Measurements from ENCODE around the gene NALCN.

The NALCN gene

DNA sequence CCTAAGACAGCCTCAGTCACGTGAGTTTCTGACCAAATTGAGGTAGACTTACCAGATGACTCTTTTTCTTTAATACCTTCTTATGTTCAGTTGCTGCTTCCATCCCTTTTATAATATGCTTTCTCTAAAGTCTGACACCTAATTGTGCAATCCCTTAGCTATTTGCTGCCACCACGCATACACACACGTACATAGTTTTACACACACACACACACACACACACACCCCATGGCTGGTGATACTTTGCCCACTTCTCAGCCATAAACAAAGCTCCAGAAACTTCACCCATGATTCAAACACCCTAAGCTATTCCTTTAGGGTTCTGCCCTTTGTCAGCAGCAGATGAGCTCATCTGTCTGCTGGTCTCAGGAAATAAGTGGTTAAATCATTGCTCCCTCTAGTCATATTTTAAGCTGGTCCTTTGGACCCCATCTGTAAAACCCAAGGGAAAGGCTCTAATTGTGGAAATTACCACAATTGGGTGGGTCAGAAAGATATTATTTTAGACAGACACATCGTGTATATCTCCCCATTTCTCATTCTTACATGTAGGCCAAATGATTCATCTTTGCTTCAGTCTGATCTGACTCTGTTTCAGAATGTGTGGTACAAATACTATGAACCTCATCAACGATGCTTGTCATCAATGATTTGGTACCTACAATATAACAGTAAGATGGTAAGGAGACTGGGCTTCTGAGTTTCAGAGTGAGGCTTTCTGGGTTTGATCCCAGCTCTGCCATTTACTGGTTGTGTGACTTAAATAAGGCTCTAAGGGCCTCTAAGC, 69.2 kb downstream of the NALCN start (continued):
- no peak for TF ChIP-seq ZNF416 (tag by site-specific recombination; IDR thresholded peaks at IDR 0.05)
- no peak for TF ChIP-seq ZNF132 (tag by site-specific recombination; IDR thresholded peaks at IDR 0.05; ENCODE audit: borderline replicate concordance)
- no peak for TF ChIP-seq ZNF157 (tag by site-specific recombination; IDR thresholded peaks at IDR 0.05)
- TF ChIP-seq ZNF223 (tag by site-specific recombination; IDR thresholded peaks at IDR 0.05) = no peak
- no peak for TF ChIP-seq ZNF248 (tag by site-specific recombination; IDR thresholded peaks at IDR 0.05)
- TF ChIP-seq ZNF169 (tag by site-specific recombination; IDR thresholded peaks at IDR 0.05) = no peak
- TF ChIP-seq ZNF621 (tag by site-specific recombination; IDR thresholded peaks at IDR 0.05) = no peak
- TF ChIP-seq, protein P1, sequence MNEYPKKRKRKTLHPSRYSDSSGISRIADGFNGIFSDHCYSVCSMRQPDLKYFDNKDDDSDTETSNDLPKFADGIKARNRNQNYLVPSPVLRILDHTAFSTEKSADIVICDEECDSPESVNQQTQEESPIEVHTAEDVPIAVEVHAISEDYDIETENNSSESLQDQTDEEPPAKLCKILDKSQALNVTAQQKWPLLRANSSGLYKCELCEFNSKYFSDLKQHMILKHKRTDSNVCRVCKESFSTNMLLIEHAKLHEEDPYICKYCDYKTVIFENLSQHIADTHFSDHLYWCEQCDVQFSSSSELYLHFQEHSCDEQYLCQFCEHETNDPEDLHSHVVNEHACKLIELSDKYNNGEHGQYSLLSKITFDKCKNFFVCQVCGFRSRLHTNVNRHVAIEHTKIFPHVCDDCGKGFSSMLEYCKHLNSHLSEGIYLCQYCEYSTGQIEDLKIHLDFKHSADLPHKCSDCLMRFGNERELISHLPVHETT (tag by site-specific recombination; IDR thresholded peaks at IDR 0.05) = no peak
- TF ChIP-seq ZNF610 (tag by site-specific recombination; IDR thresholded peaks at IDR 0.05; ENCODE audit: borderline replicate concordance) = no peak
- no peak for TF ChIP-seq HOXC10 (CRISPR knock-in tag; IDR thresholded peaks at IDR 0.05)
- TF ChIP-seq ZNF292 (tag by site-specific recombination; IDR thresholded peaks at IDR 0.05; ENCODE audit: borderline replicate concordance, low read depth) = no peak
- TF ChIP-seq, protein P2, sequence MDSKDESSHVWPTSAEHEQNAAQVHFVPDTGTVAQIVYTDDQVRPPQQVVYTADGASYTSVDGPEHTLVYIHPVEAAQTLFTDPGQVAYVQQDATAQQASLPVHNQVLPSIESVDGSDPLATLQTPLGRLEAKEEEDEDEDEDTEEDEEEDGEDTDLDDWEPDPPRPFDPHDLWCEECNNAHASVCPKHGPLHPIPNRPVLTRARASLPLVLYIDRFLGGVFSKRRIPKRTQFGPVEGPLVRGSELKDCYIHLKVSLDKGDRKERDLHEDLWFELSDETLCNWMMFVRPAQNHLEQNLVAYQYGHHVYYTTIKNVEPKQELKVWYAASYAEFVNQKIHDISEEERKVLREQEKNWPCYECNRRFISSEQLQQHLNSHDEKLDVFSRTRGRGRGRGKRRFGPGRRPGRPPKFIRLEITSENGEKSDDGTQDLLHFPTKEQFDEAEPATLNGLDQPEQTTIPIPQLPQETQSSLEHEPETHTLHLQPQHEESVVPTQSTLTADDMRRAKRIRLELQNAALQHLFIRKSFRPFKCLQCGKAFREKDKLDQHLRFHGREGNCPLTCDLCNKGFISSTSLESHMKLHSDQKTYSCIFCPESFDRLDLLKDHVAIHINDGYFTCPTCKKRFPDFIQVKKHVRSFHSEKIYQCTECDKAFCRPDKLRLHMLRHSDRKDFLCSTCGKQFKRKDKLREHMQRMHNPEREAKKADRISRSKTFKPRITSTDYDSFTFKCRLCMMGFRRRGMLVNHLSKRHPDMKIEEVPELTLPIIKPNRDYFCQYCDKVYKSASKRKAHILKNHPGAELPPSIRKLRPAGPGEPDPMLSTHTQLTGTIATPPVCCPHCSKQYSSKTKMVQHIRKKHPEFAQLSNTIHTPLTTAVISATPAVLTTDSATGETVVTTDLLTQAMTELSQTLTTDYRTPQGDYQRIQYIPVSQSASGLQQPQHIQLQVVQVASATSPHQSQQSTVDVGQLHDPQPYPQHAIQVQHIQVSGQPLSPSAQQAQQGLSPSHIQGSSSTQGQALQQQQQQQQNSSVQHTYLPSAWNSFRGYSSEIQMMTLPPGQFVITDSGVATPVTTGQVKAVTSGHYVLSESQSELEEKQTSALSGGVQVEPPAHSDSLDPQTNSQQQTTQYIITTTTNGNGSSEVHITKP (tag by site-specific recombination; IDR thresholded peaks at IDR 0.05) = no peak
- no peak for TF ChIP-seq EGR2 (tag by site-specific recombination; IDR thresholded peaks at IDR 0.05; ENCODE audit: low read depth)

DNA sequence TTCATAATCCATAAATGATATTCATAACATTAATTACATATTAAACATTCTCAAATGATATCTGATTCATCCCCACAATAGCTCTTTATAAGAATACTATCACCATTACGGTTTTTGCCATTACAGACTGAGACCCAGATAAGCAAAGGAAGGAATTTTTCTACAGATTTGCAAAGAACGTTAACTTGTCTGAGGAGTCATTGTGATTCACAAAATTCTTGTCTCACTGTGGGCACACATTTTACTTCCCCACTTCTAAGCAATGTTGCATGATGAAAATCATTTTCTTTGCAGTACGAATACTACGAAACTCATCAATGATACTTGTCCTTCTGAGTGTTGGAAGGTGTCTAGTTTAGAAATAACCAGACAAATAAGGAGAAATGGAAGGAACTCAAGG, 70.1 kb downstream of the NALCN start:
- ChIA-PET POLR2A (no interaction called here), CTCF (interaction anchor here (0.7 kb wide), 1 partner anchor 244 kb away, joined by 3 read pairs; no protein-coding TSS in a partner anchor)
- Histone ChIP-seq H3K4me3 (ENCODE audit: low read depth, low read length) (no peak overlapping the region), H3K9me3 (ENCODE audit: control insufficient read depth, insufficient read depth, low read depth, low read length) (no peaks in the 10 kb centered on the region; the same call in 1 of the 2 replicates), H3K4me1 (ENCODE audit: control insufficient read depth, insufficient read depth, low read length) (no peaks in the 10 kb centered on the region), H3K36me3 (ENCODE audit: control insufficient read depth in 2 of 2, insufficient read depth in 1 of 2, low read length in 2 of 2) (no peaks in the 10 kb centered on the region), H3K27ac (ENCODE audit: extremely low read depth, low read depth, low read length) (no peak overlapping the region)
- TF ChIP-seq, protein P3, sequence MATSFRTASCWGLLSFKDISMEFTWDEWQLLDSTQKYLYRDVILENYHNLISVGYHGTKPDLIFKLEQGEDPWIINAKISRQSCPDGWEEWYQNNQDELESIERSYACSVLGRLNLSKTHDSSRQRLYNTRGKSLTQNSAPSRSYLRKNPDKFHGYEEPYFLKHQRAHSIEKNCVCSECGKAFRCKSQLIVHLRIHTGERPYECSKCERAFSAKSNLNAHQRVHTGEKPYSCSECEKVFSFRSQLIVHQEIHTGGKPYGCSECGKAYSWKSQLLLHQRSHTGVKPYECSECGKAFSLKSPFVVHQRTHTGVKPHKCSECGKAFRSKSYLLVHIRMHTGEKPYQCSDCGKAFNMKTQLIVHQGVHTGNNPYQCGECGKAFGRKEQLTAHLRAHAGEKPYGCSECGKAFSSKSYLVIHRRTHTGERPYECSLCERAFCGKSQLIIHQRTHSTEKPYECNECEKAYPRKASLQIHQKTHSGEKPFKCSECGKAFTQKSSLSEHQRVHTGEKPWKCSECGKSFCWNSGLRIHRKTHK (tag by site-specific recombination; IDR thresholded peaks at IDR 0.05) = no peak

DNA sequence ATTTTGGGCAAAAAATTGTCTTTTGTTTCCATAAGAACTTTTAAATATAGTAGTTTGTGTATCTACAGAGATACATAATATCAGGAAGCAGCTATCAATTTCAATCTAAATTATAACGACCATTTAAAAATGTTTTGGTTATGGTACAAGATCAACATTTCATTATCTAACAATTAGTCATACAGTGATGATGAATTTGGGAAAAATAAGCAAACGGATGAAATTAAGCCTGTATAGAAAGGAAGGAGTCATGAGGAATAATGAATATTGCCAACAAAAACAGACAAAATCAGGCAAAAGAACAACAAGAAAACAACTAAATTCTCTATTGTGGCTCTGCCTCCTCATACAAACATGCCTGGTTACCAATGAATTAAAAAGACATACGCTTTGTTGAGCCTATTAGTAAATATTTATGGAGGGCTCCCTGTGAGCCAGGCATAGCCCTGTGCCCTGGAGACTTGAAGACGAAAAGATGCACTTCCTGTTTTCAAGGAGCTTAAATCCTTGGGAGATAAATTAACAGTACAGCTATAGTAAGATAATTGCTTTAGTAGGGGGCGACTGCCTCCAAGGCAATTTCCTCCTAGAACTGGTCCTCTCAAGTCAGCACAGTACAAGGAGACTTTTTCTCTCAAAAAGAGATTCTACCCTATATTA, 73.0 kb downstream of the NALCN start:
- H3K9me3 ChIP-seq (ENCODE audit: control insufficient read depth, insufficient read depth, low read depth, low read length) = no peaks in the 10 kb centered on the region; the same call in 1 of the 2 replicates
- ChIA-PET CTCF (no interaction called here), POLR2A (no interaction called here)
- H3K4me3 ChIP-seq (ENCODE audit: low read depth, low read length) = no peak overlapping the region
- no peaks in the 10 kb centered on the region for H3K36me3 ChIP-seq (ENCODE audit: control insufficient read depth in 2 of 2, insufficient read depth in 1 of 2, low read length in 2 of 2)
- H3K27ac ChIP-seq (ENCODE audit: extremely low read depth, low read depth, low read length) = no peak overlapping the region
- H3K4me1 ChIP-seq (ENCODE audit: control insufficient read depth, insufficient read depth, low read length) = no peaks in the 10 kb centered on the region
- TF ChIP-seq ZNF792 (tag by site-specific recombination; IDR thresholded peaks at IDR 0.05) (no peak), ZNF292 (tag by site-specific recombination; IDR thresholded peaks at IDR 0.05; ENCODE audit: borderline replicate concordance, low read depth) (no peak), ZNF654 (tag by site-specific recombination; IDR thresholded peaks at IDR 0.05; ENCODE audit: low read depth) (no peak), ZNF23 (tag by site-specific recombination; IDR thresholded peaks at IDR 0.05; ENCODE audit: borderline replicate concordance) (no peak), ZNF768 (tag by site-specific recombination; IDR thresholded peaks at IDR 0.05) (no peak), GFI1B (tag by site-specific recombination; IDR thresholded peaks at IDR 0.05) (no peak), ZFHX2 (tag by site-specific recombination; conservative IDR thresholded peaks at IDR 0.05) (no peak), OSR2 (tag by site-specific recombination; IDR thresholded peaks at IDR 0.05) (no peak)
- TF ChIP-seq, protein P4, sequence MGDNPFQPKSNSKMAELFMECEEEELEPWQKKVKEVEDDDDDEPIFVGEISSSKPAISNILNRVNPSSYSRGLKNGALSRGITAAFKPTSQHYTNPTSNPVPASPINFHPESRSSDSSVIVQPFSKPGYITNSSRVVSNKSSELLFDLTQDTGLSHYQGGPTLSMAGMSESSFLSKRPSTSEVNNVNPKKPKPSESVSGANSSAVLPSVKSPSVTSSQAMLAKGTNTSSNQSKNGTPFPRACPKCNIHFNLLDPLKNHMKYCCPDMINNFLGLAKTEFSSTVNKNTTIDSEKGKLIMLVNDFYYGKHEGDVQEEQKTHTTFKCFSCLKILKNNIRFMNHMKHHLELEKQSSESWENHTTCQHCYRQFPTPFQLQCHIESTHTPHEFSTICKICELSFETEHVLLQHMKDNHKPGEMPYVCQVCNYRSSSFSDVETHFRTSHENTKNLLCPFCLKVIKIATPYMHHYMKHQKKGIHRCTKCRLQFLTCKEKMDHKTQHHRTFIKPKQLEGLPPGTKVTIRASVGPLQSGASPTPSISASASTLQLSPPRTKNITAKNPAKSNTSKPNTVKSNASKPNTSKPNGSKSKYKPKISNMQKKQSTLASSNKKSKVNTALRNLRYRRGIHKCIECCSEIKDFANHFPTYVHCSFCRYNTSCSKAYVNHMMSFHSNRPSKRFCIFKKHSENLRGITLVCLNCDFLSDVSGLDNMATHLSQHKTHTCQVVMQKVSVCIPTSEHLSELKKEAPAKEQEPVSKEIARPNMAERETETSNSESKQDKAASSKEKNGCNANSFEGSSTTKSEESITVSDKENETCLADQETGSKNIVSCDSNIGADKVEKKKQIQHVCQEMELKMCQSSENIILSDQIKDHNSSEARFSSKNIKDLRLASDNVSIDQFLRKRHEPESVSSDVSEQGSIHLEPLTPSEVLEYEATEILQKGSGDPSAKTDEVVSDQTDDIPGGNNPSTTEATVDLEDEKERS (tag by site-specific recombination; IDR thresholded peaks at IDR 0.05) = no peak

Measured in HEK293 (cell line).